HG03280 (cell line): ENCODE results near the gene GIMAP2.
"Not testable (repeated sequence)": the region's sequence is repeated elsewhere in the genome, so short reads cannot be mapped to it uniquely, and the experiment has no call there.

Experiments used
- ATAC-seq: cut with Tn5 transposase; IDR thresholded peaks from one replicate; pipeline ENCODE4 v1.9.1; 2021; ENCODE audit warnings: mild to moderate bottlenecking, moderate library complexity; ENCODE audit not compliant: unreplicated experiment

Gene GIMAP2

GRCh38 chr7:150685219-150686029 lies at the start of gene GIMAP2:
Gene GIMAP2 (plus strand): TSS chr7:150685706. CDS start chr7:150687060, 1,354 bp downstream.
- peak; percentile 93 for ATAC-seq

- no peak for ATAC-seq
Observed at GRCh38 chr7:150641854-150642253, 43.7 kb upstream of the GIMAP2 start.

- no peak for ATAC-seq
Observed at GRCh38 chr7:150642926-150643325, 42.6 kb upstream of the GIMAP2 start.

GRCh38 chr7:150645259-150646020 lies 40.1 kb upstream of the GIMAP2 start:
- no peak for ATAC-seq

GRCh38 chr7:150648353-150649079 lies 37.0 kb upstream of the GIMAP2 start:
- no peak for ATAC-seq

GRCh38 chr7:150649080-150649385 lies 36.5 kb upstream of the GIMAP2 start:
- no peak for ATAC-seq

GRCh38 chr7:150654692-150655091 lies 30.8 kb upstream of the GIMAP2 start:
- no peak for ATAC-seq

GRCh38 chr7:150656047-150656446 lies 29.5 kb upstream of the GIMAP2 start:
- ATAC-seq, result no peak

GRCh38 chr7:150657526-150657925 lies 28.0 kb upstream of the GIMAP2 start:
- no peak for ATAC-seq

GRCh38 chr7:150660939-150661613 lies 24.4 kb upstream of the GIMAP2 start:
- ATAC-seq, result no peak

GRCh38 chr7:150662821-150663220 lies 22.7 kb upstream of the GIMAP2 start:
- not testable (repeated sequence) for ATAC-seq

GRCh38 chr7:150663802-150664494 lies 21.6 kb upstream of the GIMAP2 start:
- no peak for ATAC-seq

GRCh38 chr7:150665089-150665748 lies 20.3 kb upstream of the GIMAP2 start:
- ATAC-seq, result no peak

GRCh38 chr7:150665896-150666295 lies 19.6 kb upstream of the GIMAP2 start:
- ATAC-seq, result no peak

- no peak for ATAC-seq
Observed at GRCh38 chr7:150666412-150666811, 19.1 kb upstream of the GIMAP2 start.

GRCh38 chr7:150668472-150668911 lies 17.0 kb upstream of the GIMAP2 start:
- ATAC-seq, result peak; percentile 78

GRCh38 chr7:150668977-150669376 lies 16.5 kb upstream of the GIMAP2 start:
- ATAC-seq, result no peak

- ATAC-seq, result not testable (repeated sequence)
Observed at GRCh38 chr7:150671798-150672585, 13.5 kb upstream of the GIMAP2 start.

GRCh38 chr7:150675714-150676113 lies 9.8 kb upstream of the GIMAP2 start:
- ATAC-seq, result no peak
